ENCODE measurements around the gene MELK.

Gene MELK

DNA sequence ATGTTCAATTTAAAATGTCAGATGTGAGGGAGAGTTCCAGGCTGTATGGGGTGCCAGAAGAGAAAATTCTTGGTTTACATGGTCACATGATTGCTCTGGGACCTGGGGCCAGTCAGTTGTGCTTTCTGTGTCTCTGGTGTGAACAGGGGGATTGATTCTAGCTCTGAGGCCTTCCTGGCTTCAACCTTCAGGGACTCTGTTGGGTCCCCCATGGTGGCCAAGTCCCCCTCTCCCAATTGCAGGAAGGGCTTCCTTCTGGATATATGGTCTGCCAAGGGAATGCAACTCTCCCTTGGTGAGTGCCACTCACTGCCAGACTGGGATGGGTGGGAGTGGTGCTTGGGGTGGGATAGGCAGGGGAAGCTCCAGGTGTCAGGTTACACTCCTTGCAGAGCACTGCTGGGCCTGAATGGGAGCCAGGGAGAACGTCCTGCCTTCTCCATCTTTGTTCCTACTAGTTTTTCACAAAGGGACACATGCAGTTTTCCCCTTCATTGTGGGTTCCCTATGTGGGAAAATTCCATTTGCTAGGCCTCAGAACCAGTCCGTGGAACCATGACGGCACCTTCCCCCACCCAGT, 153.2 kb downstream of the MELK start:
- TF ChIP-seq CTCF (IDR thresholded peaks at IDR 0.05; ENCODE audit: extremely low read depth, missing control alignments) = no peak
- no peak for DNase-seq (ENCODE audit: low spot score)
